Right atrium auricular region (tissue), 2 donors: ENCODE results near the gene ZP1. TPM values are rescaled to one million over a fixed set of nuclear protein-coding genes. Genes with fewer than 3 reads are reported as not detected.
A peak's percentile ranks its signal among the peaks of the same experiment; 100 is the strongest.

Experiments
- DNase-seq: peaks from one replicate; pipeline ENCODE4 v3.0.0-alpha.2; 2019; ENCODE audit warnings: low spot score
- H3K27ac ChIP-seq, 2 donors: fragments of 200-600 bp; sonication (generic); 1 replicate in 1 of 2; 2 replicates in 1 of 2; pipeline ENCODE4 v1.5.1; 2016 to 2019
- H3K27me3 ChIP-seq, 2 donors: fragments of 200-600 bp; sonication (generic); one replicate each; pipeline versions ENCODE4 v1.5.1 to v1.6.0; 2017 to 2019
- H3K36me3 ChIP-seq: fragments of 200-600 bp; sonication (generic); one replicate; pipeline ENCODE4 v1.5.1; 2016
- H3K4me1 ChIP-seq, 2 donors: fragments of 200-600 bp; sonication (generic); one replicate each; pipeline versions ENCODE4 v1.5.1 to v1.6.0; 2017 to 2019
- H3K4me3 ChIP-seq, 2 donors: fragments of 200-600 bp; sonication (generic); 1 replicate in 1 of 2; 2 replicates in 1 of 2; pipeline ENCODE4 v1.5.1; 2017 to 2019; ENCODE audit warnings: mild to moderate bottlenecking in 1 of 2, moderate library complexity in 1 of 2
- H3K9me3 ChIP-seq, 2 donors: fragments of 200-600 bp; sonication (generic); one replicate each; pipeline ENCODE4 v1.5.1; 2019
- total RNA-seq, 2 donors: library from RNA; depleted of rRNA; stranded (reverse); fragments of >200 nt; gene quantifications; one replicate each; pipeline ENCODE4 v1.1.0, GENCODE V29; 2016
- TF ChIP-seq, protein P1 (sequence below), 2 donors: fragments of 200-600 bp; sonication (generic); IDR thresholded peaks; one replicate each; pipeline ENCODE4 v1.5.1; 2019; ENCODE audit warnings: antibody characterized with exemption in 2 of 2

ZP1 gene
- total RNA-seq, 2 donors from 2014 or later = not detected

GRCh38 chr11:60872961-60873524, 5.7 kb downstream of the ZP1 start:
- TF ChIP-seq, protein P1, sequence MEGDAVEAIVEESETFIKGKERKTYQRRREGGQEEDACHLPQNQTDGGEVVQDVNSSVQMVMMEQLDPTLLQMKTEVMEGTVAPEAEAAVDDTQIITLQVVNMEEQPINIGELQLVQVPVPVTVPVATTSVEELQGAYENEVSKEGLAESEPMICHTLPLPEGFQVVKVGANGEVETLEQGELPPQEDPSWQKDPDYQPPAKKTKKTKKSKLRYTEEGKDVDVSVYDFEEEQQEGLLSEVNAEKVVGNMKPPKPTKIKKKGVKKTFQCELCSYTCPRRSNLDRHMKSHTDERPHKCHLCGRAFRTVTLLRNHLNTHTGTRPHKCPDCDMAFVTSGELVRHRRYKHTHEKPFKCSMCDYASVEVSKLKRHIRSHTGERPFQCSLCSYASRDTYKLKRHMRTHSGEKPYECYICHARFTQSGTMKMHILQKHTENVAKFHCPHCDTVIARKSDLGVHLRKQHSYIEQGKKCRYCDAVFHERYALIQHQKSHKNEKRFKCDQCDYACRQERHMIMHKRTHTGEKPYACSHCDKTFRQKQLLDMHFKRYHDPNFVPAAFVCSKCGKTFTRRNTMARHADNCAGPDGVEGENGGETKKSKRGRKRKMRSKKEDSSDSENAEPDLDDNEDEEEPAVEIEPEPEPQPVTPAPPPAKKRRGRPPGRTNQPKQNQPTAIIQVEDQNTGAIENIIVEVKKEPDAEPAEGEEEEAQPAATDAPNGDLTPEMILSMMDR (IDR thresholded peaks at IDR 0.05) = no peak
- Histone ChIP-seq H3K4me3 (no peak overlapping the region), H3K4me1 (peaks cover 0 to 37% of the 10 kb centered on the region in 2 donors), H3K36me3 (no peaks in the 10 kb centered on the region), H3K9me3 (no peaks in the 10 kb centered on the region), H3K27ac (peak overlapping the region in 1 of 2 donors; percentile 63), H3K27me3 (no peaks in the 10 kb centered on the region)
- no peak for DNase-seq

- DNase-seq = no peak
- Histone ChIP-seq H3K9me3 (no peaks in the 10 kb centered on the region), H3K4me3 (no peak overlapping the region), H3K4me1 (peaks cover 0 to 41% of the 10 kb centered on the region in 2 donors), H3K36me3 (no peaks in the 10 kb centered on the region), H3K27me3 (no peaks in the 10 kb centered on the region), H3K27ac (no peak overlapping the region)
- TF ChIP-seq, protein P1 (IDR thresholded peaks at IDR 0.05) = no peak
These were observed 6.2 kb downstream of the ZP1 start for GRCh38 chr11:60873533-60873932.

DNA sequence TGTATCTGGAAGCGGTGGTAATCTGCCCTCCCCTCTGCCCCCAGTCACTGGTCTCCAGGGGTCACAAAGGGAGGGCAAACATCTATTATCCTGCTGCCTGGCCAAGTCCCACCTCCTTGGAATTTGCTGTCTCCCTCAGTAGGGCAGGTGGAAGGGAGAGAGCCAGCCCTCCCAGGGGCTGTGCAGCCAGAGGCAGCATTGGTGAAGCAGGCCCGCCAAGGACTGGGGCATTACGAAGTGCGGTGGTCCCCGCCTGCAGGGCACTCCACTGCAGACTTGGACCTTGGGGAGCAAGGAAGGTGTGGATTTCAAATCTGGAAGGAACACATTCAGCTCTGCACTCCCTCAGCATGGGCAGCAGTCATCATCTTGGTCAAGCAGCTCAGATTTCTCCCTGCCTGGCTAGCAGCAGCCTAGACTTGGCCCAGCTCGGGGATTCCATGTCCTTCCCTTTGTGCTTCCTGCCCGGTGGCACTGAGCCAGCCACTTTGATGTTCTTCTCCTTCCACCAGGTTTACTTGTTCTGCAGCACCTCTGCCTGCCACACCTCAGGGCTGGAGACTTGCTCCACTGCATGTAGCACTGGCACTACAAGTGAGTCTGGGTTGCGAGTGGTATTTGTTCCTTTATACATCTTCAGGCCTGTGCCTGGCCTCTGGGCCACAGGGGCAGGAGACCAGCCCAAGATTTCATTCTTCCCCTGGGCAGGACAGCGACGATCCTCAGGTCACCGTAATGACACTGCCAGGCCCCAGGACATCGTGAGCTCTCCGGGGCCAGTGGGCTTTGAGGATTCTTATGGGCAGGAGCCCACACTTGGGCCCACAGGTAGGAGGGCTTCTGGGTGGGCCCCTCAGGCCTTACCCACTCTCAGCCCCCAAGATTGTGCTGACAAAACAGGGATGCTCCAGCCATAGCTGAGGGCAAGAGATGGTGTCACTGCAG, 7.4 kb downstream of the ZP1 start:
- H3K9me3 ChIP-seq = no peaks in the 10 kb centered on the region
- no peak overlapping the region for H3K27ac ChIP-seq
- no peaks in the 10 kb centered on the region for H3K27me3 ChIP-seq
- no peak overlapping the region for H3K4me3 ChIP-seq
- TF ChIP-seq, protein P1 (IDR thresholded peaks at IDR 0.05) = no peak
- no peaks in the 10 kb centered on the region for H3K36me3 ChIP-seq
- H3K4me1 ChIP-seq = peaks cover 0 to 41% of the 10 kb centered on the region in 2 donors
- DNase-seq = no peak

GRCh38 chr11:60875366-60876167, 8.2 kb downstream of the ZP1 start:
- no peak overlapping the region for H3K27ac ChIP-seq
- no peak for DNase-seq
- H3K4me1 ChIP-seq = peaks cover 0 to 38% of the 10 kb centered on the region in 2 donors
- no peak overlapping the region for H3K4me3 ChIP-seq
- H3K36me3 ChIP-seq = peaks cover 7% of the 10 kb centered on the region
- TF ChIP-seq, protein P1 (IDR thresholded peaks at IDR 0.05) = no peak
- no peaks in the 10 kb centered on the region for H3K9me3 ChIP-seq
- H3K27me3 ChIP-seq = no peaks in the 10 kb centered on the region

GRCh38 chr11:60876168-60876485, 8.8 kb downstream of the ZP1 start:
- no peak overlapping the region for H3K27ac ChIP-seq
- peaks cover 0 to 33% of the 10 kb centered on the region in 2 donors for H3K4me1 ChIP-seq

More at GRCh38 chr11:60876168-60876485, 8.8 kb downstream of the ZP1 start:
- DNase-seq = no peak
- peaks cover 7% of the 10 kb centered on the region for H3K36me3 ChIP-seq
- H3K27me3 ChIP-seq = no peaks in the 10 kb centered on the region
- TF ChIP-seq, protein P1 (IDR thresholded peaks at IDR 0.05) = no peak
- no peak overlapping the region for H3K4me3 ChIP-seq
- no peaks in the 10 kb centered on the region for H3K9me3 ChIP-seq
